OCI-LY7 (cell line): ENCODE measurements around the gene SPATA17. TPM values are rescaled to one million over a fixed set of nuclear protein-coding genes. Genes with fewer than 3 reads are reported as not detected.

ENCODE experiments used
- BruUV-seq: library from RNA; stranded (reverse); fragments of 400-500 nt; replicated peaks from 2 replicates; lab custom pipeline; 2021; lab: Mats Ljungman, UMichigan
- CTCF ChIA-PET: fragments of 300-600 bp; sonication (Branson Sonifier 250); formaldehyde crosslinking; loops from one replicate; lab custom pipeline; 2022; ENCODE audit warnings: antibody characterized with exemption; ENCODE audit not compliant: unreplicated experiment; lab: Charles Lee
- POLR2A ChIA-PET: fragments of 300-600 bp; sonication (Branson Sonifier 250); formaldehyde crosslinking; loops from one replicate; lab custom pipeline; 2022; ENCODE audit warnings: antibody characterized with exemption; lab: Charles Lee
- DNase-seq: peaks from one replicate; pipeline ENCODE4 v3.0.0-alpha.2; 2015; ENCODE audit warnings: low spot score
- H2AFZ ChIP-seq: fragments of 200-600 bp; sonication (generic), shearing (Covaris generic); 2 replicates; pipeline ENCODE4 v1.6.1; 2014; ENCODE audit warnings: mild to moderate bottlenecking, antibody characterized with exemption, low read length, moderate library complexity
- H3K27ac ChIP-seq: fragments of 200-600 bp; sonication (generic); 2 replicates; pipeline ENCODE4 v1.5.1; 2014; ENCODE audit warnings: mixed run types, low read depth, mild to moderate bottlenecking, moderate library complexity, low read length, inconsistent platforms; ENCODE audit not compliant: poor library complexity, severe bottlenecking
- H3K36me3 ChIP-seq: fragments of 200-600 bp; sonication (generic); 2 replicates; pipeline ENCODE4 v1.6.1; 2014; ENCODE audit warnings: mild to moderate bottlenecking, antibody characterized with exemption, low read length, moderate library complexity, mixed read lengths; ENCODE audit not compliant: insufficient read depth
- H3K4me1 ChIP-seq: fragments of 200-600 bp; sonication (generic); 2 replicates; pipeline ENCODE4 v1.5.1; 2014; ENCODE audit warnings: mild to moderate bottlenecking, low read length; ENCODE audit not compliant: insufficient read depth, poor library complexity, severe bottlenecking
- H3K4me2 ChIP-seq: fragments of 200-600 bp; sonication (generic); 2 replicates; pipeline ENCODE4 v1.6.1; 2014; ENCODE audit warnings: mild to moderate bottlenecking, low read length
- H3K4me3 ChIP-seq: fragments of 200-600 bp; sonication (generic); 2 replicates; pipeline ENCODE4 v1.5.1; 2014; ENCODE audit warnings: mild to moderate bottlenecking, low read depth, low read length; ENCODE audit not compliant: poor library complexity, severe bottlenecking
- H3K79me2 ChIP-seq: fragments of 200-600 bp; sonication (generic); 2 replicates; pipeline ENCODE4 v1.6.1; 2016; ENCODE audit warnings: low read depth, mild to moderate bottlenecking, low read length, moderate library complexity, mixed read lengths; ENCODE audit not compliant: insufficient read depth
- H3K9me2 ChIP-seq: fragments of 200-600 bp; sonication (generic); 2 replicates; pipeline ENCODE4 v1.6.1; 2016; ENCODE audit warnings: mild to moderate bottlenecking, low read length, mixed read lengths; ENCODE audit not compliant: insufficient read depth
- H3K9me3 ChIP-seq: fragments of 200-600 bp; sonication (generic); 2 replicates; pipeline ENCODE4 v1.6.1; 2014; ENCODE audit warnings: mild to moderate bottlenecking, mixed run types, low read length, mixed read lengths
- H4K20me1 ChIP-seq: fragments of 200-600 bp; sonication (generic); 2 replicates; pipeline ENCODE4 v1.6.1; 2014; ENCODE audit warnings: mild to moderate bottlenecking, antibody characterized with exemption, low read length, moderate library complexity, mixed read lengths; ENCODE audit not compliant: insufficient read depth
- EZH2phosphoT487 ChIP-seq: fragments of 200-600 bp; sonication (generic); IDR thresholded peaks from 2 replicates; pipeline ENCODE4 v1.6.1; 2018; ENCODE audit warnings: low read depth, borderline replicate concordance, mild to moderate bottlenecking, mixed run types, antibody characterized with exemption, low read length, moderate library complexity, mixed read lengths
- intact Hi-C: fragments of 100-400 bp; cut with micrococcal nuclease; formaldehyde crosslinking; loops from one replicate; pipeline ENCODE4 v1.10.0; 2022; ENCODE audit not compliant: unreplicated experiment
- total RNA-seq, 2 experiments: library from RNA; depleted of rRNA in 1 of 2; stranded (reverse); fragments of >200 nt in 1 of 2; shearing (Covaris generic) in 1 of 2; gene quantifications; 2 replicates each; pipeline ENCODE4 v1.2.3, GENCODE V29; 2014 to 2022
- TF ChIP-seq, protein P1 (sequence below): fragments of 200-600 bp; sonication (generic); conservative IDR thresholded peaks from 2 replicates; pipeline ENCODE4 v1.5.1; 2014; ENCODE audit warnings: mild to moderate bottlenecking, antibody characterized with exemption, low read length, moderate library complexity, mixed read lengths

The SPATA17 gene
- total RNA-seq, 2 experiments from 2014 or later: not detected

DNA sequence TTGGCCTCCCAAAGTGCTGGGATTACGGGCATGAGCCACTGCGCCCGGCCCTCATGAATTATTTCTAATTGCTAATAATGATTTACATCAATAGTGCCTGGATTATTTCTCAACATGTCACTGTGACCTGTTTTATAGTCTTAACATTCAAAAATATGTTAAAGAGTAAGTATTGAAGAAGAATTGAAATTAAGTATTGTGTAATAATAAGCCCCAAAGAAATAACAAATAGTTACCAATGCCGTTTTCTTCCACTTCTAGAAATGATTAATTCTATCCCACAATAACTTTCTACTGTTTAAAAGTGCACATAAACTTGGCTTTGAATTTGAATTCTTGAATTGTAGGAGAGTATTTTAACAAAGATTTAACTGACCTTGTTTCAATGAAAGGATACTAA lies 19.5 kb downstream of the SPATA17 start:
- no peaks in the 10 kb centered on the region for H3K9me3 ChIP-seq
- BruUV-seq: no TSS peak
- no peak for TF ChIP-seq EZH2phosphoT487
- TF ChIP-seq, protein P1, sequence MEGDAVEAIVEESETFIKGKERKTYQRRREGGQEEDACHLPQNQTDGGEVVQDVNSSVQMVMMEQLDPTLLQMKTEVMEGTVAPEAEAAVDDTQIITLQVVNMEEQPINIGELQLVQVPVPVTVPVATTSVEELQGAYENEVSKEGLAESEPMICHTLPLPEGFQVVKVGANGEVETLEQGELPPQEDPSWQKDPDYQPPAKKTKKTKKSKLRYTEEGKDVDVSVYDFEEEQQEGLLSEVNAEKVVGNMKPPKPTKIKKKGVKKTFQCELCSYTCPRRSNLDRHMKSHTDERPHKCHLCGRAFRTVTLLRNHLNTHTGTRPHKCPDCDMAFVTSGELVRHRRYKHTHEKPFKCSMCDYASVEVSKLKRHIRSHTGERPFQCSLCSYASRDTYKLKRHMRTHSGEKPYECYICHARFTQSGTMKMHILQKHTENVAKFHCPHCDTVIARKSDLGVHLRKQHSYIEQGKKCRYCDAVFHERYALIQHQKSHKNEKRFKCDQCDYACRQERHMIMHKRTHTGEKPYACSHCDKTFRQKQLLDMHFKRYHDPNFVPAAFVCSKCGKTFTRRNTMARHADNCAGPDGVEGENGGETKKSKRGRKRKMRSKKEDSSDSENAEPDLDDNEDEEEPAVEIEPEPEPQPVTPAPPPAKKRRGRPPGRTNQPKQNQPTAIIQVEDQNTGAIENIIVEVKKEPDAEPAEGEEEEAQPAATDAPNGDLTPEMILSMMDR: no peak

DNA sequence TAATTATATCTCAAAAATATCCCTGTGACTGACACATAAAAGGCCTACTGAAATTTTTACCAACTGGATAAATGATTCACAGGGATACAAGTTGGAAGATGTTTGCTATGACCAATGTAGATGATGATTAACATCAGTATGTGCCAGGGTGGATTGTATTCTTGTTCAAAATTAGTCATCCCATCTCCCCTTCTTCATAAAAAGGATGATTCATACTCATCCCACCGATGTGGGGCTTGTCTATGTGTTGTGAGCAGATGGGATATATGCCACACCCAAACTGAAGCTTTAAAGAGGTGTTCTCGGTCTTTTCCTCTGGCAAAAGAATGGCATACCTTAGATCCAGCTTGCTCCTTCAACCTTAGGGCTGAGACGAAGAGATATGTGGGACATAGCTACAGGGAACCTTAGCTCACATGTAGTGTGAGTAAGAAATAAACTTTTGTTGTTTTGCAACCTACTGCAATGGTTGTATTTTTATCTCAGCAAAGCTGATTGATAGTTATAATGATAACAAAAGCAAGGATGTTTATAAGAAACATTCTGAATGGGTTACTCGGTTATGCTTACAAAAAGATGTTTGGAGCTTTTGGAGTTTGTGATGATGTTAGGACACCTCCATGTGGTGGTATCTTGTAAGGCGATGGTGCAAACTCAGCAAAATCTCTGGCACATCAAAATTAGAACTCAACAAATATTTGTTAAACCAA lies 29.4 kb downstream of the SPATA17 start:
- no peak overlapping the region for H2AFZ ChIP-seq
- intact Hi-C loops: loop anchor here (10.0 kb wide), 1 partner anchor 616 kb away; no protein-coding TSS in a partner anchor
- no peaks in the 10 kb centered on the region for H4K20me1 ChIP-seq
- H3K36me3 ChIP-seq: no peaks in the 10 kb centered on the region
- TF ChIP-seq, protein P1: peak; percentile 70
- no peak for TF ChIP-seq EZH2phosphoT487
- peak; percentile 10 for DNase-seq
- no peak overlapping the region for H3K4me3 ChIP-seq
- BruUV-seq: no TSS peak
- no peaks in the 10 kb centered on the region for H3K79me2 ChIP-seq
- H3K4me2 ChIP-seq: no peak overlapping the region
- no peaks in the 10 kb centered on the region for H3K4me1 ChIP-seq
- H3K27ac ChIP-seq: no peak overlapping the region
- ChIA-PET CTCF (no interaction called here), POLR2A (interaction anchor here (0.7 to 1.4 kb wide), 3 partner anchors 13 to 16 kb away, joined by 3 to 5 read pairs (median 3); no protein-coding TSS in a partner anchor)
- H3K9me2 ChIP-seq: no peaks in the 10 kb centered on the region
- H3K9me3 ChIP-seq: no peaks in the 10 kb centered on the region

More for the DNA sequence above, 19.5 kb downstream of the SPATA17 start:
- no peaks in the 10 kb centered on the region for H3K79me2 ChIP-seq
- no peak overlapping the region for H3K4me3 ChIP-seq
- DNase-seq: no peak
- intact Hi-C loops: no loop called here
- no peaks in the 10 kb centered on the region for H3K36me3 ChIP-seq
- no peak overlapping the region for H2AFZ ChIP-seq
- CTCF ChIA-PET: no interaction called here
- no peak overlapping the region for H3K4me2 ChIP-seq
- H3K9me2 ChIP-seq: no peaks in the 10 kb centered on the region
- POLR2A ChIA-PET: no interaction called here
- H3K4me1 ChIP-seq: no peaks in the 10 kb centered on the region
- H3K27ac ChIP-seq: no peak overlapping the region
- no peaks in the 10 kb centered on the region for H4K20me1 ChIP-seq

DNA sequence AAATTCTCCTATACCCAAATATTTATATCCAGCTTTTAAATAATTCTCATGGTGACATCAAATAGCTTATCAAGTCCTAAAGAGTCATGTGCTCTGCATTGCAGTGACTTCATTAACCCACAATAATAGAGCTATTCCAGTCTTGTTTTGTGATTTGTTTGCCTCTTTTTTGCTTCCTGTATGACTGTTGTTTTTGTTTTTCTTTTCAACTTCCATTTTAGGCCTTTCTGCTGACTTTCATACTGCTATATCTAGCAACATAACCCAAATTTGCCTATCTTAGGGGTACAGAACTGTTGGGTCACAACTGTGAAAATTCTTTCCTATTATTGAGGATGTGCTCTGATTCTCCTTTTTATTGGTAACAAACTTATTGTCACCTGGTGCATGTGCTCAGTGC lies 30.3 kb downstream of the SPATA17 start:
- no peak for DNase-seq
- no TSS peak for BruUV-seq

More for the DNA sequence above, 30.3 kb downstream of the SPATA17 start:
- H3K4me3 ChIP-seq: no peak overlapping the region
- H3K27ac ChIP-seq: no peak overlapping the region
- no peaks in the 10 kb centered on the region for H4K20me1 ChIP-seq
- CTCF ChIA-PET: no interaction called here
- H2AFZ ChIP-seq: no peak overlapping the region
- POLR2A ChIA-PET: interaction anchor here (0.7 to 1.4 kb wide), 2 partner anchors 12 to 14 kb away, joined by 3 to 5 read pairs; no protein-coding TSS in a partner anchor
- H3K79me2 ChIP-seq: no peaks in the 10 kb centered on the region
- H3K4me1 ChIP-seq: no peaks in the 10 kb centered on the region
- no peak overlapping the region for H3K4me2 ChIP-seq
- no peaks in the 10 kb centered on the region for H3K36me3 ChIP-seq
- TF ChIP-seq, protein P1: no peak
- TF ChIP-seq EZH2phosphoT487: no peak
- intact Hi-C loops: loop anchor here (10.0 kb wide), 1 partner anchor 617 kb away; no protein-coding TSS in a partner anchor
- H3K9me2 ChIP-seq: no peaks in the 10 kb centered on the region
- no peaks in the 10 kb centered on the region for H3K9me3 ChIP-seq
